Measurements from ENCODE around the gene CCR8.
"Not testable (repeated sequence)": the region's sequence is repeated elsewhere in the genome, so short reads cannot be mapped to it uniquely, and the experiment has no call there.

CCR8 gene

DNA sequence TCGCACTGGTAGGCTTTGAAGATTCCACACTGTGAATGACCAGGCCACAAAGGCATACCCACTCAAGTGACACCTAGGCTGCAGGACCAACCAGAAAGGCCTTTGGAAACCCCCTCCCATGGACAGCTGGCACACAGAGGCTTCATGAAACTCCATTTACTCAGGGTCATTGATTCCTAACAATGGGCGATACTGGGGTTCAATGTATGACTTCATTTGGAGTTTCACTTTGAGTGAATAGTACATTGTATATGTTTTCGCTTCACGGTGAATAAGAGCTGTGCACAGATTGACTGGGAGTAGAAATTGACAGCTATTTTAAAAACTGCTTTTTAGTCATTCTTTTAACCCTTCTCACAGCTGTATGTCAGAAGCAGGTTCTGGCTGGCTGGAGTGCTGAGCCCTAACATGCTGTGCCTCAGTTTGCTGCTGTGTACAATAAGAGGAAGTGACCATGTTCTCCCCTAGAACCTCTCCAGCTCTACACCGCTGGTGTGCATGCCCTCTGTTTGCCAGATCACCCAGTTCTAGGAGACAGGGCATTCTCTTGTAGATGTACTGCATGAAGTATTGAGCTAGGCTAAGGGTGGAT, 34.2 kb upstream of the CCR8 start:
- Mint-ChIP-seq H3K4me1 (peaks cover 42% of the 10 kb centered on the region), H3K27me3 (no peaks in the 10 kb centered on the region), H3K27ac (no peak overlapping the region), H3K9me3 (peaks cover 16 to 30% of the 10 kb centered on the region in 2 donors), H3K4me3 (no peak overlapping the region)
- ATAC-seq, result peak; percentile 61
- no peak for DNase-seq

DNA sequence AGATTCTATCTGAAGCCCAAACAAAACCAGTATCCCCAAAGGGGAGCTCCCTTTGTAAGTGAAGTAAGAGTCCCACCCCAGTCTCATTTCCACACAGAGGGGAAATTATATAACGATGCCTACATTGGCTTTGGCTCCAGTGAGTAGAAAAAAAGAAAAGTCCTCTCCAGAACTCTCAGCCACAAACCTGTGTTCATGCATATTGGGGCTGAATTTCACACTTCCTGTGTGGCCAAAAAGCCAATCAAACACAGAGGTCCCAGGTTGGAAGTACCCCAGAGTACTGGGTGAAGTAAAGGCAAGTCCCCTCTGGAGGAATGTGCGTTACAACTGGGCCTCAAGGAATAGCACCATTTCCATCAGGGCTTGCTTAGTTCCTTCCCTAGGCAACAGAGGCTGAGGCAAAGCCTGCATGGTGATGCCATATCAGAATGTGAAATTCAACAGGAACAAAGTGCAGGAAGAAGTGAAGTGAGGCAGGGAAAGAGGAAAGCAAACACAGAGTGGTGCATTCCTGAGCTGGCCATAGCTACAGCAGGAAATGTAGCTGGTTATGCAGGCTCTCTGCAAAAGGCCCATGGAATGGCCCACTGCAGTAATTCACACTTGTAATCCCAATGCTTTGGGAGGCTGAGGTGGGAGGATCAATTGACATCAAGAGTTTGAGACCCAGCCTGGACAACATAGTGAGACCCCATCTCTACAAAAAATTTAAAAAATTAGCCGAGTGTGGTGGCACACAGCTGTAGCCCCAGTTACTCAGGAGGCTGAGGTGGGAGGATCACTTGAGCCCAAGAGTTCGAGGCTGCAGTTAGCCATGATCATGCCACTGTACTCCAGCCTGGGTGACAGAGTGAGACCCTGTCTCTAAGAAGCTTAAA, 33.1 kb upstream of the CCR8 start:
- Mint-ChIP-seq H3K9me3 (peaks cover 24 to 41% of the 10 kb centered on the region in 2 donors), H3K4me1 (peaks cover 34% of the 10 kb centered on the region), H3K27me3 (no peaks in the 10 kb centered on the region), H3K27ac (peak overlapping the region in 1 of 2 donors; percentile 55), H3K4me3 (no peak overlapping the region)
- ATAC-seq (no peak), DNase-seq (no peak)

- H3K27me3 Mint-ChIP-seq, result no peaks in the 10 kb centered on the region
- H3K9me3 Mint-ChIP-seq, result peaks cover 41 to 62% of the 10 kb centered on the region in 2 donors
- ATAC-seq (no peak), DNase-seq (no peak)
- H3K27ac Mint-ChIP-seq, result no peak overlapping the region
- H3K4me3 Mint-ChIP-seq, result no peak overlapping the region
- H3K4me1 Mint-ChIP-seq, result peaks cover 17% of the 10 kb centered on the region
These were observed 30.2 kb upstream of the CCR8 start for GRCh38 chr3:39299279-39299678.

- DNase-seq, result no peak
- Mint-ChIP-seq H3K27me3 (peaks cover 9% of the 10 kb centered on the region), H3K9me3 (peaks cover 50 to 70% of the 10 kb centered on the region in 2 donors), H3K27ac (no peak overlapping the region), H3K4me3 (no peak overlapping the region), H3K4me1 (no peaks in the 10 kb centered on the region)
- no peak for ATAC-seq
These were observed 27.3 kb upstream of the CCR8 start for GRCh38 chr3:39302178-39302577.

DNA sequence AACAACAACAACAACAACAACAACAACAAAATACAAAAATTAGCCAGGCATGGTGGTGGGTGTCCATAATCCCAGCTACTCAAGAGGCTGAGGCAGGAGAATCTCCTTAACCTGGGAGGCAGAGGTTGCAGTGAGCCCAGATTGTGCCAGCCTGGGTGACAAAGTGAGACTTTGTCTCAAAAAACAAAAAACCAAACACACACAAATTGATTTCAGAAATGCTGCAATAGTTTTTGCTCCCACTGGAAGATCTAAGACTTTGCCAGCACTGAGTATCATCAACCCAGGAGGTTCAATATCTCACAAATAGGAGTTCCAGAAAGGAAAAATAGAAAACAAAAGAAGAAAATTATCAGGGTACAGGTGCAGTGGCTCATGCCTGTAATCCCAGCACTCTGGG, 16.2 kb upstream of the CCR8 start:
- Mint-ChIP-seq H3K4me1 (peaks cover 8% of the 10 kb centered on the region), H3K9me3 (peaks cover 13 to 20% of the 10 kb centered on the region in 2 donors), H3K4me3 (no peak overlapping the region), H3K27me3 (no peaks in the 10 kb centered on the region), H3K27ac (peak overlapping the region in 1 of 2 donors; percentile 66)
- no peak for DNase-seq
- ATAC-seq, result no peak

DNA sequence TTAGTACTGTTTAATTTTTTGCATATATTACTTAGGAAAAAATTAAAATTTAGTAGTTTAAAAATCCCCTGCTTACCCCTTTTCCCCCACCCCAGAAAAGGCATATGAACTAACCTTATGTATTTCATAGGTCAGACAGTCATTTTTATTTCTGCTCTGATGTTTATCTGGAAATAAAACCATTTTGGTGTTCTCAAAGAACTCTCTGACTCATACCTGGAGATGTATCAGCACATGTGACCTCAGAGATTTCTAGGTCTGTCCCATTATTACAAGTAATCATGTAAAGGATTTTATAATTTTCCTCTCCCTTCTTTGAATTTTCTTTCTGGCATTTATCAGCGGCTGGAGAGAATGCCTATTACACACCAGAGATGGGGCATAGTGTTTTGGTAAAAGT, 14.1 kb upstream of the CCR8 start:
- DNase-seq (no peak), ATAC-seq (no peak)
- Mint-ChIP-seq H3K4me1 (peaks cover 8% of the 10 kb centered on the region), H3K9me3 (peaks cover 13 to 20% of the 10 kb centered on the region in 2 donors), H3K27me3 (peaks cover 11% of the 10 kb centered on the region), H3K27ac (peak overlapping the region; percentile 27 to 31), H3K4me3 (no peak overlapping the region)

DNA sequence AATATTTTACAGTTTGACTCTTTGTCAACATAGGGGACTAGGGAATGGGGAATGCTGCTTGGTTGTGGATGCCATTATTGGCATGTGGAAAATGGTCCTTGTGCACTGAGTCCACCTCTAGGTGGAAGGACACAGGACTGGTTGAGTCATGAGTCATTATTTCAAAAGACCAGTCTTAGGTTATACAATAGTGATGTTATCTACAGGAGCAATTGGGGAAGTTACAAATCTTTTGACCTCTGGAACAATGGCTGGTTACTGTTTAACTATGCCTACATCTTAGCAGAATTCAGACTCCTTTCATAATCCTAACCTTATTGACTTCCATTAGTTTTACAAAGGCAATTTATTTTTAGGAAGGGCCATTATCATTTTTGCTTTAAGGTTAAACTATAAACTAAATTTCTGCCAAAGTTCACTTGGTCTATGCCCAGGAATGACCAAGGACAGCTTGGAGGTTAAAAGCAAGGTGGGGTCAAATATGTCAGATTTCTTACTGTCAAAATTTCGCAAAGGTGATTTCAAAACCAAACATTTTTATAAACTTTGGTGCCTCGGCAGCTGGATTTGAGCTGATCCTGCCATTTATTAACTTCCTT, 11.8 kb upstream of the CCR8 start:
- peaks cover 13 to 20% of the 10 kb centered on the region in 2 donors for H3K9me3 Mint-ChIP-seq
- peaks cover 25% of the 10 kb centered on the region for H3K4me1 Mint-ChIP-seq
- no peak for DNase-seq
- no peak for ATAC-seq
- no peak overlapping the region for H3K27ac Mint-ChIP-seq
- no peak overlapping the region for H3K4me3 Mint-ChIP-seq
- H3K27me3 Mint-ChIP-seq, result peaks cover 11% of the 10 kb centered on the region

GRCh38 chr3:39318301-39318700, 11.2 kb upstream of the CCR8 start:
- no peak overlapping the region for H3K4me3 Mint-ChIP-seq
- no peak overlapping the region for H3K27ac Mint-ChIP-seq
- peaks cover 31% of the 10 kb centered on the region for H3K4me1 Mint-ChIP-seq
- H3K9me3 Mint-ChIP-seq, result peaks cover 13 to 17% of the 10 kb centered on the region in 2 donors
- no peak for DNase-seq
- ATAC-seq, result no peak
- peaks cover 11% of the 10 kb centered on the region for H3K27me3 Mint-ChIP-seq

DNA sequence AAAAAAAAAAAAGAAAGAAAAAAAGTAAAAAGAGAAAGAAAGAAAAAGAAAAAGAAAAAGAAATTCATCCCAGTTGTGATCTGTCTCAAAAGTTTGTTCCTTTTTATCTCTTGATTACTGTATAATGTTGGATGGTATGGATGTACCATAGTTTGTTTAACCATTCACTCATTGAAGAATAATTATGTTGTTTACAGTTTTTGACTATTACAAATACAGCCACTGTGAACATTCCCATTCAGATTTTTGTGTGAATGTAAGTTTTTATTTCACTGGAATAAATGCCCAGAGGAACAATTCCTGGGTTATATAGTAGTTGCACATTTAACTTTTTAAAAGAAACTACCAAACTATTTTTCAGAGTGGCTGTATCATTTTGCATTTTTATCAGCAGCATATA, 10.3 kb upstream of the CCR8 start:
- Mint-ChIP-seq H3K27ac (no peak overlapping the region), H3K27me3 (peaks cover 11% of the 10 kb centered on the region), H3K4me1 (peaks cover 35% of the 10 kb centered on the region), H3K9me3 (peaks cover 8% of the 10 kb centered on the region in 2 donors), H3K4me3 (no peak overlapping the region)
- no peak for ATAC-seq
- DNase-seq, result no peak

GRCh38 chr3:39321574-39321983, 7.9 kb upstream of the CCR8 start:
- peaks cover 11% of the 10 kb centered on the region for H3K27me3 Mint-ChIP-seq
- H3K9me3 Mint-ChIP-seq, H3K4me3 Mint-ChIP-seq, DNase-seq, H3K27ac Mint-ChIP-seq: not testable (repeated sequence)
- peaks cover 28% of the 10 kb centered on the region for H3K4me1 Mint-ChIP-seq
- peak; percentile 61 for ATAC-seq

DNA sequence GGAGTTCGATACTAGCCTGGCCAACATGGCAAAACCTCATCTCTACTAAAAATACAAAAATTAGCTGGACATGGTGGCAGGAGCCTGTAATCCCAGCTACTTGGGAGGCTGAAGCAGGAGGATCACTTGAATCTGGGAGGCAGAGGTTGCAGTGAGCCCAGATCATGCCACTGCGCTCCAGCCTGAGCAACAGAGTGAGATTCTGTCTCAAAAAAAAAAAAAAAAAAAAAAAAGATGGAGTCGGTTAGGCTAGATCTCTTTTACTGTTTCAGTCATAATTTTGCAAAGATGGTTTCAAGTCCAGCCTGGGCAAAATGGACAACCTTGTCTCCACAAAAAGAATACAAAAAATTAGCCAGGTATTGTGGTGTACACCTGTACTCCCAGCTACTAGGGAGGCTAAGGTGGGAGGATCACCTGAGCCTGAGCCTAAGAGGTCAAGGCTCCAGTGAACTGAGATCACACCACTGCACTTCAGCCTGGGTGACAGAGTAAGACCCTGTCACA, 7.2 kb upstream of the CCR8 start:
- ATAC-seq, result not testable (repeated sequence)

DNA sequence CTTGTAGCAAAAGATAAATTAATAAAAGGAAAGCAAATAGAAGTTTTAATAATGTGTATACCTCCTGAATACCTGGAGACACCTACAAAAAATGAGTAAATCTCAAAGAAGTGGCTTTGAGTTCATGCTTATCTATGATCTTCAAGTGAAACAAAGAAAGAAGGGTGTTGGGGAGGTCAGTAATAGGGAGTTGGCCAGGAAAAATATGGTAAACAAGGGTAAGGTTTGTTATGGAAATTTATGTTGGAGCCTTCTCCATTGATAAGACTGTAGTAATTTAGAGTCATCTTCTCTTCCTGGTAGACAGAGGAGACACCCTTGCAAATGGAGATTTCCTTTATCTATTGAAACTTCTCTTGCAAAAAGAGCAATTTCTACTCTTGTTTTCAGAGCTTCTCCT, 6.6 kb upstream of the CCR8 start:
- DNase-seq (no peak), ATAC-seq (no peak)
- peaks cover 41% of the 10 kb centered on the region for H3K4me1 Mint-ChIP-seq
- H3K4me3 Mint-ChIP-seq, result no peak overlapping the region
- no peak overlapping the region for H3K27ac Mint-ChIP-seq
- peaks cover 11% of the 10 kb centered on the region for H3K27me3 Mint-ChIP-seq
- no peaks in the 10 kb centered on the region for H3K9me3 Mint-ChIP-seq

More for the DNA sequence above, 7.2 kb upstream of the CCR8 start:
- not testable (repeated sequence) for H3K4me3 Mint-ChIP-seq, H3K9me3 Mint-ChIP-seq, H3K27ac Mint-ChIP-seq, DNase-seq
- peaks cover 35% of the 10 kb centered on the region for H3K4me1 Mint-ChIP-seq
- H3K27me3 Mint-ChIP-seq, result peaks cover 11% of the 10 kb centered on the region

- Mint-ChIP-seq H3K9me3 (no peaks in the 10 kb centered on the region), H3K4me1 (peaks cover 47% of the 10 kb centered on the region), H3K27ac (no peak overlapping the region), H3K4me3 (no peak overlapping the region), H3K27me3 (peaks cover 11% of the 10 kb centered on the region)
- ATAC-seq, result no peak
- DNase-seq, result no peak
These were observed 6.0 kb upstream of the CCR8 start for GRCh38 chr3:39323494-39323893.

GRCh38 chr3:39325236-39325635, 4.3 kb upstream of the CCR8 start:
- Mint-ChIP-seq H3K4me3 (no peak overlapping the region), H3K27me3 (peaks cover under 1% of the 10 kb centered on the region)
- peak; percentile 74 for ATAC-seq

DNA sequence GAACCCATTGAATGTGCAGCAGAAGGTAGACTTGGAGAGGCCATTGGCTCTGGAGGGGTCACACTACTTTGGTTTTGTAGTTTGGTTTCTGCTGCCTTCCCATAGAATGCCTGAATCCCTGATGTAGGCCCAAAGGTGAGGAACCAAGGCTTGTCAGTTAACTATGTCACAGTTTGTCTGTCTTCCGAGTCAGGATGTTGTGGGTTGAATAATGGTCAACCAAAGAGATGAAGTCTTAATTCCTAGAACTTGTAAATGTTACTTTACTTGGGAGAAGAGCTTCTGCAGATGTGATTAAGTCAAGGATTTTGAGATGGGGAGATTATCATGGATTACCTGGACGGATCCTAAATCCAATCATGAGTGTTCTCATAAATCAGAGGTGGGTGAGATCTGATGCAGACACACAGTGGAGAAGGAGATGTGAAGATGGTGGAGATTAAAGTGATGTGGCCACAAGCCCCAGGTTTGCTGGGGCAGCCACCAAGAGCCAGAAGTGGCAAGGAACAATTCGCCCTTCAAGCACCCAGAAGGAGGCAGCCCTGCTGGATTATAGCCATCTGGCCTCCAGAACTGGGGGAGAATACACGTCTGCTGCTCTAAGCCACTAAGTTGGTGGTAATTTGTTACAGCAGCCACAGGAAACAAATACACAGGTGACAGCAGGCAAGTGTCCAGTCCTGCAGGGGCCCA, 2.3 kb upstream of the CCR8 start:
- ATAC-seq (peak; percentile 35), DNase-seq (no peak)
- H3K4me3 Mint-ChIP-seq, result peak overlapping the region; percentile 10 to 32
- H3K4me1 Mint-ChIP-seq, result peaks cover 40% of the 10 kb centered on the region
- H3K27me3 Mint-ChIP-seq, result no peaks in the 10 kb centered on the region
- H3K9me3 Mint-ChIP-seq, result no peaks in the 10 kb centered on the region
- H3K27ac Mint-ChIP-seq, result peak overlapping the region in 1 of 2 donors; percentile 8

More at GRCh38 chr3:39325236-39325635, 4.3 kb upstream of the CCR8 start:
- H3K4me1 Mint-ChIP-seq, result peaks cover 56% of the 10 kb centered on the region
- H3K27ac Mint-ChIP-seq, result no peak overlapping the region
- DNase-seq, result no peak
- no peaks in the 10 kb centered on the region for H3K9me3 Mint-ChIP-seq
